Naive thymus-derived CD8-positive, alpha-beta T cell (primary cell): Measurements from ENCODE around the gene C11orf52. TPM values are rescaled to one million over a fixed set of nuclear protein-coding genes. Genes with fewer than 3 reads are reported as not detected.
A peak's percentile ranks its signal among the peaks of the same experiment; 100 is the strongest.

Source experiments
- ATAC-seq, 2 donors: fragments of 150-1000 bp; cut with Tn5 transposase in 1 of 2; sonication (Bioruptor Pico), chemical (Tn5 transposase) in 1 of 2; 1 replicate in 1 of 2; 2 replicates in 1 of 2; pipeline ENCODE4 v1.10.0; 2021; ENCODE audit warnings: mild to moderate bottlenecking in 2 of 2, moderate library complexity in 2 of 2
- POLR2A ChIA-PET: fragments of 350-600 bp; sonication (Branson Sonifier 250); formaldehyde crosslinking; loops from one replicate; lab custom pipeline; 2021; ENCODE audit warnings: antibody characterized with exemption; lab: Charles Lee
- DNase-seq, 10 donors: peaks; one replicate each; pipeline versions ENCODE4 v3.0.0 to v3.0.0-alpha.2; 2020 to 2022
- H3K27ac Mint-ChIP-seq, 10 donors: one replicate each; pipeline ENCODE4 v1.8.0; 2020 to 2022; ENCODE audit warnings: mild to moderate bottlenecking in 10 of 10, mixed read lengths in 10 of 10, moderate library complexity in 4 of 10, inconsistent platforms in 1 of 10
- H3K27me3 Mint-ChIP-seq, 5 donors: one replicate each; pipeline ENCODE4 v1.8.0; 2021 to 2022; ENCODE audit warnings: mixed read lengths in 5 of 5
- H3K36me3 Mint-ChIP-seq, 3 donors: one replicate each; pipeline ENCODE4 v1.8.0; 2020 to 2022; ENCODE audit warnings: mixed read lengths in 3 of 3, mild to moderate bottlenecking in 2 of 3, inconsistent platforms in 1 of 3
- H3K4me1 Mint-ChIP-seq, 4 donors: one replicate each; pipeline ENCODE4 v1.8.0; 2021 to 2022; ENCODE audit warnings: mixed read lengths in 4 of 4
- H3K4me3 Mint-ChIP-seq, 10 donors: one replicate each; pipeline ENCODE4 v1.8.0; 2020 to 2022; ENCODE audit warnings: mild to moderate bottlenecking in 10 of 10, mixed read lengths in 10 of 10, moderate library complexity in 6 of 10, inconsistent platforms in 1 of 10
- H3K9me3 Mint-ChIP-seq, 9 donors: one replicate each; pipeline ENCODE4 v1.8.0; 2020 to 2022; ENCODE audit warnings: mixed read lengths in 9 of 9, mild to moderate bottlenecking in 3 of 9, inconsistent platforms in 1 of 9, moderate library complexity in 1 of 9
- polyA plus RNA-seq, 3 donors: library from polyadenylated mRNA; unstranded; fragments of 300-500 nt; fragmentation: Illumina TruSeq; gene quantifications; one replicate each; pipeline ENCODE4 v1.2.3, GENCODE V29; 2021
- total RNA-seq, 8 experiments: library from RNA in 2 of 8; stranded (reverse) in 2 of 8; gene quantifications; one replicate each; pipeline ENCODE4 v1.2.3 and lab custom pipeline; 2021 to 2026

Gene C11orf52
- total and polyA plus RNA-seq, 5 experiments from 2014 or later: not detected

DNA sequence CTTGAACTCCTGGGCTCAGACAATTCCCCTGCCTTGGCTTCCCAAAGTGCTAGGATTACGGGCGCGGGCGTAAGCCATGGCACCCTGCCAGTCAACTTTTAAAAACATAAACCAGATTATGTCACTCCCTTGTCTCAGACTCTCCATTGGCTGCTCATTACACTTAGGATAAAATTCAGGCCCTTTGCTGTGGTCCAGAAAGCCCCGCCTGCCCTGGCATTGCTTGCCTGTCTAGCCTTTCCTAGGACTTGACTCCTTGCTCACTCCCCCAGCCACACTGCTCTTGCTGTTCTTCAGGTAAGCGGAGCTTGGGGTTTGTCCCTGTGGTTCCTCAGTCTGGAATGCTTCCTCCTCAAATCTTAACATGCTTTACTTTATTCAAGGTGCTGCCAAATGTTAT is 48.9 kb downstream of the C11orf52 start:
- Mint-ChIP-seq H3K36me3 (peaks cover 0 to 34% (median 4%) of the 10 kb centered on the region in 3 donors), H3K27me3 (no peaks in the 10 kb centered on the region), H3K4me3 (no peak overlapping the region), H3K27ac (no peak overlapping the region), H3K9me3 (no peaks in the 10 kb centered on the region), H3K4me1 (no peaks in the 10 kb centered on the region)
- no peak for DNase-seq
- ATAC-seq: no peak
- POLR2A ChIA-PET: no interaction called here

DNA sequence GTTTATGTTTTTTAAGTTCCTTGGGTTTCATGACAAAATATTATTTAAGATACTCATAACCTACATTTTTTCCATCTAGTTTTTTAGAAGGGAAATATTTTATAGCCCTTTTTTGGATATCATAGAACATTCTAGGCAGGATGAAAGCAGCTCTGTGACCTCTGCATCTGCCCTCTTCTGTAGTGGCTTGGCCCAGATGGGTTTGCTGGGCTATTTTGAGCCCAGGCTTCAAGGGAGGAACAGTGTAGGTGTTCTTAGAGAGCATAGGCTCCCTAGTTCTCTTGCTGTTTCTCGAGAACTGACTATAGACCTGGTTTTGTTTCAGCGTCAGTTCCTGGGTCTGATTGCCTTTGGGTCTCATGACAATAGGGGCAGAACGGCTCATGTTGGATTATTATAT is 50.6 kb downstream of the C11orf52 start:
- POLR2A ChIA-PET: no interaction called here
- no peaks in the 10 kb centered on the region for H3K4me1 Mint-ChIP-seq

DNA sequence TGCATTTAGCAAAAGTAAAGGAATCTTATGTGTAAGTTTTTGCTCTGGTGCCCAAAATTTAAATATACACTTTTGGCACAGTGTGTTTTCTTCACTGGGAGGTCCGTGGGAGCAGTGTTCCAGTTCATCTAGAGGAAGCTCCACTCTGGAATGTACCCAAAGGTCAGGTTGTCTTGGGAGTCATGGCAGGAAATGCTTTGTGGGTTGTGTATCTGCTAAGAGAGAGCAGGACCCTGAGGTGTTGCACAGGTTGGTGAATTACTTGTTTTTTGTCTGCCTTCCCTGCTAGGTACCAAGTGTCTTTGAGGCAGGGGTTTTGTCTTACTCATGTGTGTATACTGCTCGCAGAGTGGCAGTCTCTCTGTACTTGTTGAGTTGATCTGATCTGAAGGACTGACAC is 55.7 kb downstream of the C11orf52 start:
- DNase-seq (no peak), ATAC-seq (no peak)
- POLR2A ChIA-PET: no interaction called here
- Mint-ChIP-seq H3K27me3 (peaks cover 8 to 20% (median 19%) of the 10 kb centered on the region in 5 donors), H3K9me3 (no peaks in the 10 kb centered on the region), H3K36me3 (peaks cover 0 to 13% (median 2%) of the 10 kb centered on the region in 3 donors), H3K27ac (peak overlapping the region in 1 of 10 donors; percentile 25), H3K4me3 (no peak overlapping the region), H3K4me1 (peaks cover 2 to 9% (median 9%) of the 10 kb centered on the region in 4 donors)

More for the DNA sequence above, 50.6 kb downstream of the C11orf52 start:
- no peak for DNase-seq
- Mint-ChIP-seq H3K27me3 (no peaks in the 10 kb centered on the region), H3K9me3 (no peaks in the 10 kb centered on the region), H3K36me3 (peaks cover 0 to 34% (median 4%) of the 10 kb centered on the region in 3 donors), H3K4me3 (no peak overlapping the region), H3K27ac (no peak overlapping the region)
- ATAC-seq: no peak

DNA sequence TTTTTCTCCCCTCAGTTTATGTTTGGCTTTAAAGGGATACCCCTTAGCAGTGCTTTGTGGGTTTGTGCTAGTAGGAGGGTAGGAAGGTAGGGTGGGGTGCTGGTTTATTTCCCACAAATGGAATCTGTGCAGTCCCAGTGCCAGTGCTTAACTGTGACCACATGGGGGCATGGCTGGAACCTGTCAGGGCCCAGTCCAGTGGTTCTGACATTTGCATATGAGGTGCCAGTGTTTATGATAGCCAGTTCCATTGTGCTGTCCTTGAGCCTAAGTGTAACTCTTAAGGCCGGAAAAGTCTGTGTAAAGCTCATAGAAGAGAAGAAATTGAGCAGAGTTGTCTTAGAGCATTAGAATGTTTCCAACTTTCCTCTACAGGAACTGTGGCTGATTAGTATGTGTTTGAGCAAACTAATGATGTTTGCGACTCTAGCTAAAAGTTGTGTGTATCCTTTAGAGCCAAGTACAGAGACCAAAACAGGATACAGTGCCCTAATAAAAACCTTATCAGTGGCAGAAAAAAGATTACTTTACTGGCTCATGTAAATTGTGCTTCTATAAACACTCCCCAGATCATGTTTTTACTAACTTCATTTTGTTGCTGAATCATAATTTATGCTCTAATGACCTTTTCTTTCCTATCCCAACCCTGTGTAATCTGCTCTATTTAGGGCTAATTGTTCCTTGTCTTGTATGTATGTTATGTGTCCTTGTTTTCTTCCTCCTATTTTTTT is 56.5 kb downstream of the C11orf52 start:
- Mint-ChIP-seq H3K27ac (no peak overlapping the region), H3K4me1 (peaks cover 2 to 9% (median 9%) of the 10 kb centered on the region in 4 donors), H3K4me3 (peak overlapping the region in 1 of 10 donors; percentile 7), H3K36me3 (peaks cover 0 to 7% (median 3%) of the 10 kb centered on the region in 3 donors), H3K9me3 (no peaks in the 10 kb centered on the region), H3K27me3 (peaks cover 10 to 28% (median 24%) of the 10 kb centered on the region in 5 donors)
- POLR2A ChIA-PET: no interaction called here
- ATAC-seq (no peak), DNase-seq (no peak)

DNA sequence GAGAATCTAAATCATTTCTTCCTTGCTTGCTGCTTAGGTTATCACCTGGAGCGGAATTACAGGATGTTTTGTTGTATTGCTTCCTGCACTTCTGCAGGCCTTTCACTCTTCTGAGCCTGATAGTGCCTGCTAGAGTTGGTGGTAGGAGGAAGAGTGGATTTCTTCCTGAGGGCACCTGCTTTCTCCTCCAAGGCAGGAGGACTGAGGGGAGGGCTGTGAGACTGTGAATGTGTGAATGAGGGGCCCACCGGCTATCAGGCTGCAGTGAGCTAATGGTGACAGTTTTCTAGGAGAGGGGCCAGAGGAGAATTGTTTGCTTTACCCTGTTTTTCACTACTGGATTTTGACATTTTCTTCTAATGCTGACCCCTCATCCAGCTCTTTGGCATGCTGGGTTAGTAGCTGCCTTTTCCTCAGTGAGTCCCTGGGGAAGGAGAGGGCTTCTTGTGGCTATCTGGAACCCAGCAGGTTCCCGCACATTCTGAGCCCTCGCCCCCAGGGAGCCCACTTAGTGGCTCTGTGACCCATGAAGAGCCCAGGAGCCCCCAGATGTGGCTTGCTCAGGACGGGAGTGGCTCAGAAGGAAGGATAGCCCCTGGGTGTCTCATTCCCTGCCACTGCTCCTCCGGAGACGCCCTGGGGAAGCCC is 57.5 kb downstream of the C11orf52 start:
- DNase-seq: no peak
- H3K4me1 Mint-ChIP-seq: peaks cover 2 to 9% (median 9%) of the 10 kb centered on the region in 4 donors
- no peak overlapping the region for H3K27ac Mint-ChIP-seq
- H3K4me3 Mint-ChIP-seq: peak overlapping the region; percentile 26 to 80 (median 68)
- H3K27me3 Mint-ChIP-seq: peaks cover 11 to 32% (median 24%) of the 10 kb centered on the region in 5 donors
- POLR2A ChIA-PET: no interaction called here
- no peak for ATAC-seq
- no peaks in the 10 kb centered on the region for H3K9me3 Mint-ChIP-seq
- peaks cover 0 to 3% (median 2%) of the 10 kb centered on the region in 3 donors for H3K36me3 Mint-ChIP-seq

Other genes starting within 250 kb of the C11orf52 start
- gene PPP2R1B, start 152.5 kb upstream of the C11orf52 start, total RNA-seq: 10 to 100 TPM; 38.1 to 38.2 TPM
- gene PPP2R1B, start 152.5 kb upstream of the C11orf52 start, polyA plus RNA-seq: 10 to 100 TPM; 12.5 to 14.8 (median 14.4) TPM
- gene ALG9, start 47.3 kb upstream of the C11orf52 start, total RNA-seq: 10 to 100 TPM; 24.2 to 28.6 TPM
- gene ALG9, start 47.3 kb upstream of the C11orf52 start, polyA plus RNA-seq: 10 to 100 TPM in 2 of 3 donors, 1 to 10 TPM in 1; 6.4 to 13.1 (median 11.9) TPM
- gene FDXACB1, start 39.7 kb upstream of the C11orf52 start, total RNA-seq: 1 to 10 TPM; 5.9 to 6.1 TPM
- gene FDXACB1, start 39.7 kb upstream of the C11orf52 start, polyA plus RNA-seq: 1 to 10 TPM; 7.5 to 8.3 (median 7.6) TPM
- gene CFAP68, start 39.4 kb upstream of the C11orf52 start, total RNA-seq: 10 to 100 TPM; 22.9 to 25.6 TPM
- gene CFAP68, start 39.4 kb upstream of the C11orf52 start, polyA plus RNA-seq: 10 to 100 TPM; 29.5 to 33.5 (median 33.4) TPM
- gene CRYAB, start 7.1 kb upstream of the C11orf52 start, total RNA-seq: not detected
- gene CRYAB, start 7.1 kb upstream of the C11orf52 start, polyA plus RNA-seq: not detected
- under 1 TPM in 1 of 2 experiments, not detected in 1; 0.27 TPM for gene HSPB2, start 6.2 kb upstream of the C11orf52 start, total RNA-seq
- gene HSPB2, start 6.2 kb upstream of the C11orf52 start, polyA plus RNA-seq: not detected
- 1 to 10 TPM in 1 of 2 experiments, under 1 TPM in 1; 0.80 to 1.2 TPM for gene DIXDC1, start 18.4 kb downstream of the C11orf52 start, total RNA-seq
- gene DIXDC1, start 18.4 kb downstream of the C11orf52 start, polyA plus RNA-seq: 1 to 10 TPM in 1 of 3 donors, under 1 TPM in 2; 0.27 to 5.7 (median 0.81) TPM
- gene DLAT, start 106.5 kb downstream of the C11orf52 start, total RNA-seq: 10 to 100 TPM; 20.0 to 20.5 TPM
- gene DLAT, start 106.5 kb downstream of the C11orf52 start, polyA plus RNA-seq: 10 to 100 TPM; 22.4 to 26.1 (median 24.5) TPM
- gene PIH1D2, start 155.1 kb downstream of the C11orf52 start, total RNA-seq: not detected
- under 1 TPM in 2 of 3 donors, not detected in 1; 0.50 to 0.87 TPM for gene PIH1D2, start 155.1 kb downstream of the C11orf52 start, polyA plus RNA-seq
- gene NKAPD1, start 155.4 kb downstream of the C11orf52 start, total RNA-seq: 10 to 100 TPM; 21.5 to 21.7 TPM
- 10 to 100 TPM in 1 of 3 donors, 1 to 10 TPM in 2; 9.8 to 12.6 (median 10.0) TPM for gene NKAPD1, start 155.4 kb downstream of the C11orf52 start, polyA plus RNA-seq
- gene TIMM8B, start 167.8 kb downstream of the C11orf52 start, total RNA-seq: 10 to 100 TPM; 26.2 to 33.3 TPM
- 10 to 100 TPM; 58.0 to 75.2 (median 69.1) TPM for gene TIMM8B, start 167.8 kb downstream of the C11orf52 start, polyA plus RNA-seq
- 10 to 100 TPM; 71.5 to 76.9 TPM for gene SDHD, start 168.0 kb downstream of the C11orf52 start, total RNA-seq
- 100 to 1,000 TPM; 167 to 191 (median 181) TPM for gene SDHD, start 168.0 kb downstream of the C11orf52 start, polyA plus RNA-seq
- not detected for gene IL18, start 245.2 kb downstream of the C11orf52 start, total RNA-seq
- gene IL18, start 245.2 kb downstream of the C11orf52 start, polyA plus RNA-seq: under 1 TPM in 2 of 3 donors, not detected in 1; 0.16 to 0.19 TPM
- under 1 TPM in 1 of 2 experiments, not detected in 1; 0.44 TPM for gene TEX12, start 248.5 kb downstream of the C11orf52 start, total RNA-seq
- not detected for gene TEX12, start 248.5 kb downstream of the C11orf52 start, polyA plus RNA-seq